Fibroblast of pulmonary artery (primary cell): ENCODE data around the gene RAPH1.

ENCODE experiments used
- DNase-seq: peaks from one replicate; pipeline ENCODE4 v3.0.0-alpha.2; 2010; ENCODE audit warnings: low read depth
- H3K4me3 ChIP-seq: replicated peaks from 2 replicates; pipeline ENCODE4 v1.5.1; 2011; ENCODE audit warnings: low read depth, mild to moderate bottlenecking, control low read depth, low read length, moderate library complexity
- TF ChIP-seq, protein P1 (sequence below): IDR thresholded peaks from 2 replicates; pipeline ENCODE4 v1.5.1; 2011; ENCODE audit warnings: mild to moderate bottlenecking, control low read depth, low read length, inconsistent platforms; ENCODE audit errors: missing control alignments

Gene RAPH1

DNA sequence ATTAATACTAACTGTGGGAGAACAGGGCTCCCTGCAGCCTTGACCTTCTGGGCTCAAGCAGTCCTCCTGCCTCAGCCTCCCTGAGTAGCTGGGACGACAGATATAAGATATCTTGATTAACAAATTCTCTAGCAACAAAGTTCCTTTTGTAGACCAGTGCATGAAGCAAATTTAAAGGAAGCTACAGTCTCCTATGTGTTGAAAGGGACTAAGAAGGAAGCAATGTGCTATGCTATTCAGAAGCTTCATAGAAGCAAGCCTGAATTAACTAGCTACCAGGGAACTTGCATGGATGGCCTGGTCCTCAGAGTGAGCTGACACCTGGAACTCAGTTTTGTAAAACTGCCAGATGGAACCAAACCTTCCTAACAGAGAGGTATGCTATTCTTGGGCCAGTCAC, 33.2 kb downstream of the RAPH1 start:
- no peak overlapping the region for H3K4me3 ChIP-seq
- DNase-seq: no peak
- TF ChIP-seq, protein P1, sequence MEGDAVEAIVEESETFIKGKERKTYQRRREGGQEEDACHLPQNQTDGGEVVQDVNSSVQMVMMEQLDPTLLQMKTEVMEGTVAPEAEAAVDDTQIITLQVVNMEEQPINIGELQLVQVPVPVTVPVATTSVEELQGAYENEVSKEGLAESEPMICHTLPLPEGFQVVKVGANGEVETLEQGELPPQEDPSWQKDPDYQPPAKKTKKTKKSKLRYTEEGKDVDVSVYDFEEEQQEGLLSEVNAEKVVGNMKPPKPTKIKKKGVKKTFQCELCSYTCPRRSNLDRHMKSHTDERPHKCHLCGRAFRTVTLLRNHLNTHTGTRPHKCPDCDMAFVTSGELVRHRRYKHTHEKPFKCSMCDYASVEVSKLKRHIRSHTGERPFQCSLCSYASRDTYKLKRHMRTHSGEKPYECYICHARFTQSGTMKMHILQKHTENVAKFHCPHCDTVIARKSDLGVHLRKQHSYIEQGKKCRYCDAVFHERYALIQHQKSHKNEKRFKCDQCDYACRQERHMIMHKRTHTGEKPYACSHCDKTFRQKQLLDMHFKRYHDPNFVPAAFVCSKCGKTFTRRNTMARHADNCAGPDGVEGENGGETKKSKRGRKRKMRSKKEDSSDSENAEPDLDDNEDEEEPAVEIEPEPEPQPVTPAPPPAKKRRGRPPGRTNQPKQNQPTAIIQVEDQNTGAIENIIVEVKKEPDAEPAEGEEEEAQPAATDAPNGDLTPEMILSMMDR: no peak

DNA sequence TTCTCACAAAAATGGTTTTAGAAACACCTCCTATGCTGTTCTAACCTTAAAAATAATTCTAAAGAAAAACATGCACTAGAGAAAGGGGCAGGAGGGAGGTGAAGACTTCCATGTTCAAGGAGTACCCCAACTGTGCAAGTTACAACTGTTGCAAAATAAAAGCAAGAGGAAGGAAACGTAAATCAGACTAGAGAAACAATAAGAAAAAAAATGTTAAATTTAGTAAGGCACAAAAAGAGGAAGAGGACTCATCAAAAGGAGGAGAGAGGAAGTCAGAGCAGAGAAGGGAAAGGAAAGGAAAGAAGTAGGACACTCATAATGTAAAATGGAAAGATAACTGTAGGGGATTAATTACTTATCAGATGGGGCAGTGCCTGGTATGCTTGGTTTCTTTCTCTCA, 34.1 kb downstream of the RAPH1 start:
- TF ChIP-seq, protein P1: no peak
- H3K4me3 ChIP-seq: no peak overlapping the region
- no peak for DNase-seq

DNA sequence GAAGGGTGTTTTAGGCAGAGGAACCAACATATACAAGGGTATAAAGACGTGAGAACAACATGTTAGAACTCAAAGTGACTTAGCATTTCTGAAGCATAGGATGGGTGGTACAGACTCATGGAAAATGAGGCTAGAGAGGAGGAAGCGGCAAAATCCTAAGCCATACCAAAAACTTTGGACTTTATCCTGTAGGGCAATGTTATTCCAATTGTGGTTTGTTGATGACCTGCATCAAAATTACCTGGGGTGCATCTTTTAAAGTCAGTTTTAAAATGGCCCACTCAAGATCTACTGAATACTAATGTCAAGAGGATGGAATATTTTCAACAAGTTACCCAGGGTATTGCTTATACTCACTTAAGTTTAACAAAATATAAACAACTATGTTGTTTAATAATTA, 34.8 kb downstream of the RAPH1 start:
- DNase-seq: no peak
- TF ChIP-seq, protein P1: no peak

DNA sequence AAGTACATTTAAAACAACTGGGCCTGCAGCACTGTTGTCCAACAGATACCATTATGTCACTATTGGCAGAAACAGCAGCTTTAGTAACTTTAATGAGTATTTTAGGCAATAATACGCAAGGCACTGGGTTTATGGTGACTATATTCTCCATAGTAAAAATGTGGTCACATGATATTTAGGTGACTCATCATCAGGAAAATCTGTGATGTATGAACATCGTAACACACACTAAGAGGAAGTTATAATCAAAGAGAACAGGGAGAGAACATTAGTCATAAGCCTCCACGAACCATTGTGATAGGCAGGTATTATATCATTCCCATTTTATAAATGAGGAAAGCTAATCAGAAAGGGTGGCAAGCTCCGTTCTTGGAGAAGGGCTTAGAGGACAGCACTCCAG, 36.9 kb downstream of the RAPH1 start:
- H3K4me3 ChIP-seq: no peak overlapping the region
- DNase-seq: peak; percentile 90
- TF ChIP-seq, protein P1: no peak

More for the DNA sequence above, 34.8 kb downstream of the RAPH1 start:
- H3K4me3 ChIP-seq: no peak overlapping the region

DNA sequence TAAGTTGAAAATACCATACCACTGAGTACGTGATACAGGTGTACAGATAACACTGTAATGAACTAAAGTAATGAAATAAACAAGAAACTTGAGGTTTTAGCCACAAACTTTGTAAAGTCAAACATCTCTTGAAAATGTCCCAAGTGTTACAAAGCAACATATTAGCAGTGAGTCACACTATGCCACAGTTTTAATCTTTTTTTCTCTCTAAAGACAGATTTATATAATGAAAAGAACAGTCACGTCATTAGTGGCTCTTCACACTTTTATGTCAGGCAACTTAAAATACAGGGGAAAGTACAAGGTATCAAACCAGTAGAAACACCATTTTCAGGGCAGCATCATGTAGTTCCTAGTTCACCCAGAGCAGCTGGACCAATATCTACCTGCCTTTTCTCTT, 42.1 kb downstream of the RAPH1 start:
- DNase-seq: no peak
- TF ChIP-seq, protein P1: no peak

DNA sequence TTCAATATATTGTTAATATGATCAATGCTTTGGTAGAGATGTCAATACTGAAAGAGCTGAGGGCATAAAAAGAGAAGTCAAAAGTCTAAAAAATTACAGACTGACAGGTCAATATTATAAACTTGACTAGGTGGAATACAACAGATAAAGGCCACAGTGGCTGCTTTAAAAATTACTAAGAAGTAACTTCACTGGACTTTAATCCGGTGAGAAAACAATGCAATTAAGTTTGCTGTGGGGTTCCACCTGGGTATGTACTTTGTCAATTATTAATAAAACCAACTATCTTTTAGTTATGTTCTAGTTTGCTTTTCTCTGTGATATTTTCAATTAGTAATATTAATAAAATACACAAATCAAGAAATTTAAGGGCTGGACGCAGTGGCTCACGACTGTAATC, 44.7 kb downstream of the RAPH1 start:
- TF ChIP-seq, protein P1: no peak
- DNase-seq: no peak
- H3K4me3 ChIP-seq: no peak overlapping the region

More for the DNA sequence above, 42.1 kb downstream of the RAPH1 start:
- no peak overlapping the region for H3K4me3 ChIP-seq

DNA sequence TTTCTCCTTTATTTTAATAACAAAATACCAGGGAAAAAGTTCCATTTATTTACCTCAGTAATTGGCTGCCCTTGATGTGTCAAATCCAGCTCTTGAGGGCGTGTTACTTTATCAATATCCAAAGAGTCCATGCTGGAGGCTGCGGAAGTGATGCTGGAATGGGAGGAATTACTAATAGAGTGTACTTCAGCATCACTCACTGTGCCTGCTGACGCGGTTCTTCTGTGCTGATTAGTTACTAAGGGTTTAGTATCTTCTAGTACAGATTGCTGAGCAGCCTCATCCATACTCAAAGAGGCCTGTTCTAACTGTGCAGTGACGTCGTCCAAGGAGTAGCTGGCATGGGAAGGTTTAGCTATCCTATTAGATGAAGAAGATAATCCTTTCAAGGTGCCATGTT, 45.6 kb downstream of the RAPH1 start:
- no peak for DNase-seq
- TF ChIP-seq, protein P1: no peak
- no peak overlapping the region for H3K4me3 ChIP-seq
